Activated CD8-positive, alpha-beta T cell treated with anti-CD3 and anti-CD28 coated beads for 36 hours (primary cell): ENCODE results near the gene ZNF611. TPM values are rescaled to one million over a fixed set of nuclear protein-coding genes. Genes with fewer than 3 reads are reported as not detected.
"Not testable (repeated sequence)": the region's sequence is repeated elsewhere in the genome, so short reads cannot be mapped to it uniquely, and the experiment has no call there.

Experiments
- ATAC-seq: fragments of 200-7000 bp; cut with Tn5 transposase; one replicate; pipeline ENCODE4 v1.10.0; 2021; ENCODE audit warnings: mild to moderate bottlenecking, moderate library complexity
- CTCF ChIA-PET: fragments of 350-600 bp; sonication (Branson Sonifier 250); formaldehyde crosslinking; loops from one replicate; lab custom pipeline; 2021; ENCODE audit warnings: antibody characterized with exemption; lab: Charles Lee
- POLR2A ChIA-PET: fragments of 350-600 bp; sonication (Branson Sonifier 250); formaldehyde crosslinking; loops from one replicate; lab custom pipeline; 2021; ENCODE audit warnings: antibody characterized with exemption; lab: Charles Lee
- DNase-seq: peaks from one replicate; pipeline ENCODE4 v3.0.0-alpha.2; 2020
- H3K27ac Mint-ChIP-seq: one replicate; pipeline ENCODE4 v1.8.0; 2021; ENCODE audit warnings: mild to moderate bottlenecking, mixed read lengths
- H3K27me3 Mint-ChIP-seq: one replicate; pipeline ENCODE4 v1.8.0; 2021; ENCODE audit warnings: mixed read lengths
- H3K36me3 Mint-ChIP-seq: one replicate; pipeline ENCODE4 v1.8.0; 2021; ENCODE audit warnings: low read depth, mixed read lengths
- H3K4me1 Mint-ChIP-seq: one replicate; pipeline ENCODE4 v1.8.0; 2021; ENCODE audit warnings: low read depth, mixed read lengths
- H3K4me3 Mint-ChIP-seq: one replicate; pipeline ENCODE4 v1.8.0; 2021; ENCODE audit warnings: mild to moderate bottlenecking, moderate library complexity, mixed read lengths
- H3K9me3 Mint-ChIP-seq: one replicate; pipeline ENCODE4 v1.8.0; 2021; ENCODE audit warnings: mixed read lengths
- CTCF ChIP-seq: fragments of 200-600 bp; IDR thresholded peaks from one replicate; pipeline ENCODE4 v1.8.0; 2022; ENCODE audit warnings: antibody characterized with exemption, mild to moderate bottlenecking
- intact Hi-C: fragments of 100-400 bp; cut with micrococcal nuclease; formaldehyde crosslinking; loops from one replicate; pipeline ENCODE4 v1.10.0; 2022
- total RNA-seq, 2 experiments: library from RNA; stranded (reverse); gene quantifications; one replicate each; pipeline ENCODE4 v1.2.3, GENCODE V29; 2021

ZNF611 gene
- total RNA-seq, 2 experiments from 2014 or later, result 18.4 to 20.9 TPM

- no peak for TF ChIP-seq CTCF
- peaks cover 6% of the 10 kb centered on the region for H3K4me1 Mint-ChIP-seq
- H3K9me3 Mint-ChIP-seq, result peaks cover 5% of the 10 kb centered on the region
- ATAC-seq (no peak), DNase-seq (no peak)
- H3K27me3 Mint-ChIP-seq, result no peaks in the 10 kb centered on the region
- intact Hi-C loops, result no loop called here
- H3K36me3 Mint-ChIP-seq, result peaks cover 68% of the 10 kb centered on the region
- ChIA-PET POLR2A (no interaction called here), CTCF (no interaction called here)
- no peak overlapping the region for H3K4me3 Mint-ChIP-seq
- no peak overlapping the region for H3K27ac Mint-ChIP-seq
Measured at GRCh38 chr19:52724701-52725514, 9.9 kb downstream of the ZNF611 start.

- H3K4me1 Mint-ChIP-seq, DNase-seq, ATAC-seq, H3K27ac Mint-ChIP-seq, intact Hi-C loops, H3K9me3 Mint-ChIP-seq, H3K4me3 Mint-ChIP-seq, H3K27me3 Mint-ChIP-seq, POLR2A ChIA-PET, CTCF ChIA-PET: not testable (repeated sequence)
- peaks cover 72% of the 10 kb centered on the region for H3K36me3 Mint-ChIP-seq
Measured at GRCh38 chr19:52723907-52724598, 10.8 kb downstream of the ZNF611 start.

GRCh38 chr19:52722062-52723003, 12.5 kb downstream of the ZNF611 start:
- CTCF ChIA-PET, result no interaction called here
- H3K9me3 Mint-ChIP-seq, result peaks cover 5% of the 10 kb centered on the region
- H3K4me3 Mint-ChIP-seq, result no peak overlapping the region
- POLR2A ChIA-PET, result no interaction called here
- peaks cover 7% of the 10 kb centered on the region for H3K4me1 Mint-ChIP-seq
- no peak for ATAC-seq
- H3K27me3 Mint-ChIP-seq, result no peaks in the 10 kb centered on the region
- peaks cover 71% of the 10 kb centered on the region for H3K36me3 Mint-ChIP-seq
- no peak for TF ChIP-seq CTCF
- intact Hi-C loops, result no loop called here
- DNase-seq, result no peak
- no peak overlapping the region for H3K27ac Mint-ChIP-seq

GRCh38 chr19:52720541-52720940, 14.3 kb downstream of the ZNF611 start:
- H3K9me3 Mint-ChIP-seq, H3K27ac Mint-ChIP-seq, DNase-seq, H3K27me3 Mint-ChIP-seq, H3K4me3 Mint-ChIP-seq, POLR2A ChIA-PET, CTCF ChIA-PET, intact Hi-C loops, ATAC-seq: not testable (repeated sequence)
- H3K36me3 Mint-ChIP-seq, result peaks cover 74% of the 10 kb centered on the region
- H3K4me1 Mint-ChIP-seq, result peaks cover 23% of the 10 kb centered on the region

GRCh38 chr19:52716522-52716921, 18.3 kb downstream of the ZNF611 start:
- ATAC-seq, result no peak
- intact Hi-C loops, result no loop called here
- CTCF ChIA-PET, result no interaction called here
- Mint-ChIP-seq H3K27me3 (no peaks in the 10 kb centered on the region), H3K4me1 (peaks cover 27% of the 10 kb centered on the region), H3K9me3 (peaks cover 2% of the 10 kb centered on the region), H3K4me3 (no peak overlapping the region), H3K27ac (peak overlapping the region; percentile 68), H3K36me3 (peaks cover 75% of the 10 kb centered on the region)
- POLR2A ChIA-PET, result interaction anchor here (1.1 kb wide), 1 partner anchor 11 kb away, joined by 3 read pairs; no protein-coding TSS in a partner anchor
- DNase-seq, result no peak
- no peak for TF ChIP-seq CTCF

GRCh38 chr19:52715902-52716301, 18.9 kb downstream of the ZNF611 start:
- POLR2A ChIA-PET, result interaction anchor here (1.1 kb wide), 1 partner anchor 12 kb away, joined by 3 read pairs; no protein-coding TSS in a partner anchor

GRCh38 chr19:52715330-52715729, 19.5 kb downstream of the ZNF611 start:
- DNase-seq, H3K27me3 Mint-ChIP-seq, H3K4me3 Mint-ChIP-seq, POLR2A ChIA-PET, ATAC-seq, intact Hi-C loops, H3K9me3 Mint-ChIP-seq: not testable (repeated sequence)
- Mint-ChIP-seq H3K27ac (peak overlapping the region; percentile 68), H3K4me1 (peaks cover 27% of the 10 kb centered on the region), H3K36me3 (peaks cover 75% of the 10 kb centered on the region)
- CTCF ChIA-PET, result interaction anchor here (0.9 kb wide), 1 partner anchor 23 kb away, joined by 4 read pairs; no protein-coding TSS in a partner anchor

More at GRCh38 chr19:52715902-52716301, 18.9 kb downstream of the ZNF611 start:
- Mint-ChIP-seq H3K36me3 (peaks cover 74% of the 10 kb centered on the region), H3K4me1 (peaks cover 27% of the 10 kb centered on the region), H3K27ac (peak overlapping the region; percentile 68)
- DNase-seq (peak; percentile 59), ATAC-seq (peak; percentile 92)
- CTCF ChIA-PET, H3K9me3 Mint-ChIP-seq, H3K27me3 Mint-ChIP-seq, intact Hi-C loops, H3K4me3 Mint-ChIP-seq: not testable (repeated sequence)

GRCh38 chr19:52713051-52713450, 21.8 kb downstream of the ZNF611 start:
- Mint-ChIP-seq H3K4me1 (peaks cover 20% of the 10 kb centered on the region), H3K36me3 (peaks cover 81% of the 10 kb centered on the region)
- H3K9me3 Mint-ChIP-seq, intact Hi-C loops, H3K27ac Mint-ChIP-seq, H3K4me3 Mint-ChIP-seq, ATAC-seq, DNase-seq, H3K27me3 Mint-ChIP-seq, CTCF ChIA-PET, POLR2A ChIA-PET: not testable (repeated sequence)
